Stimulated activated naive CD4-positive, alpha-beta T cell treated with Interleukin-2 at 50 U/mL for 16 hours (primary cell): ENCODE data around the gene EFNB3.
A peak's percentile ranks its signal among the peaks of the same experiment; 100 is the strongest.

Source experiments
- DNase-seq: peaks from one replicate; lab custom pipeline; 2025; lab: John Stamatoyannopoulos, UW

EFNB3 gene

GRCh38 chr17:7704601-7705268 lies at the start of gene EFNB3:
EFNB3 (plus strand) TSS chr17:7705202; CDS start chr17:7705599, 397 bp downstream.
- DNase-seq, result peak; percentile 6

DNA sequence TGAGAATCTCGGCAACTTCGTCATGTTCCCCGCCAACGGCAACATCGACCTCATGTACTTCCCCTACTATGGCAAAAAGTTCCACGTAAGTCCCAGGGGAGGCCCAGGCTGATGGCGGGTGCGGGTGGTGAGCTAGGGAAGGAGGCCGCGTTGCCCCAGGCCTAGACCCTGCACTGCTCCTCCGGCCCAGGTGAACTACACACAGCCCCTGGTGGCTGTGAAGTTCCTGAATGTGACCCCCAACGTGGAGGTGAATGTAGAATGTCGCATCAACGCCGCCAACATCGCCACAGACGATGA lies 49.5 kb upstream of the EFNB3 start:
- DNase-seq, result no peak

- no peak for DNase-seq
Measured at GRCh38 chr17:7656958-7657609, 47.9 kb upstream of the EFNB3 start.

DNA sequence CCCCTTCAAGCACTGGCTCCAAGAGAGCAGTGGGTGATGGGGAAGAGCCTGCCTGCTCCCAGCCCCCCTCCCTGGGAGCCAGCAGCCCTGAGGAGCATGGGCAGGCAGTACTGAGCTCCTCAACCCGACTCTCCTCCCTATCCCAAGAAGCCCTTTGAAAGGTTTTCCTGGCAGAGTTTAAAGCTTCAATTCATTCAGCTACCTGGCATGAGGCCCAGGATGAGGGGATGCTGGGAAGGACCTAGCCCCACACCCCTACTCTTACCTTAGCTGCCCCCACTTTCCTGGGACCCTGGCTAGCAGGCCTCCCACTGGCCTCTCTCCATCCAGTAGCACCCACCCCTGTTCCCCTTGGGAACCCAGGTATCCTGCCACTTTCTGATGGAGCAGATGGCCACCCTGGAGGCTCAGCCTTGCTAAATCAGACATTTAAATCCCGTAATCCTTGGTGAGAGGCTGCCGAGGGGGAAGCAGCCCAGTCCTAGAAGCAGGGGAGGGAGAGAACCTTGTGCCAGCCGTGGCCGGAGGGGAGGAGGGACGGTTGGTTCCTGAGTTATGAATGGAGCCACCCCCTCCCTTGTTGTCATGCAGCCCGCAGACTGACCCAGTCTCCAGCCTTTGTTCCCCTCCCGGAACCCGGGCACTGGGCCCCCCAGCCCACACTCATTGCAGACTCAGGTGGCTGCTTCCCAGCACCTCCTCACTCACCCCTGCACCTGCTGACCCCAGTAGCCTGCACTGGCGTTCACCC lies 37.2 kb upstream of the EFNB3 start:
- no peak for DNase-seq

DNA sequence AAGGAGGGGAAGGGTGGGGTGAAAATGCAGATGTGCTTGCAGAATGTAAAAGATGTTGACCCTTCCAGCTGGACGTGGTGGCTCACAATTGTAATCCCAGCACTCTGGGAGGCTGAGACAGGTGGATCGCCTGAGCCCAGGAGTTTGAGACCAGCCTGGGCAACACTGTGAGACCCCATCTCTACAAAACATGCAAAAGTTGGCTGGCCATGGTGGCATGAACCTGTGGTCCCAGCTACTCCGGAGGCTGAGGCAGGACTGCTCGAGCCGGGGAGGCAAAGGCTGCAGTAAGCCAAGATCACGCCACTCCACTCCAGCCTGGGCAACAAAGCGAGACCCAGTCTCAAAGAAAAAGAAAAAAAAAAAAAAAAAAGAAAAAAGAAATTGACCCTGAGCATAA lies 36.5 kb upstream of the EFNB3 start:
- DNase-seq, result no peak

DNA sequence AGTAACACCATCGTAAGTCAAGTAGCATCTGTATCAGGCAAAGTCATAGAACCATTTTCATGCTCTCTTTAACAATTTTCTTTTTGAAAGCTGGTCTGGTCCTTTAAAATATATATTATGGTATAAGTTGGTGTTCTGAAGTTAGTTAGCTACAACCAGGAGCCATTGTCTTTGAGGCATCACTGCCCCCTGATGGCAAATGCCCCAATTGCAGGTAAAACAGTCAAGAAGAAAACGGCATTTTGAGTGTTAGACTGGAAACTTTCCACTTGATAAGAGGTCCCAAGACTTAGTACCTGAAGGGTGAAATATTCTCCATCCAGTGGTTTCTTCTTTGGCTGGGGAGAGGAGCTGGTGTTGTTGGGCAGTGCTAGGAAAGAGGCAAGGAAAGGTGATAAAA lies 31.8 kb upstream of the EFNB3 start:
- DNase-seq, result peak; percentile 26

- DNase-seq, result no peak
Measured at GRCh38 chr17:7674934-7675333, 30.1 kb upstream of the EFNB3 start.

DNA sequence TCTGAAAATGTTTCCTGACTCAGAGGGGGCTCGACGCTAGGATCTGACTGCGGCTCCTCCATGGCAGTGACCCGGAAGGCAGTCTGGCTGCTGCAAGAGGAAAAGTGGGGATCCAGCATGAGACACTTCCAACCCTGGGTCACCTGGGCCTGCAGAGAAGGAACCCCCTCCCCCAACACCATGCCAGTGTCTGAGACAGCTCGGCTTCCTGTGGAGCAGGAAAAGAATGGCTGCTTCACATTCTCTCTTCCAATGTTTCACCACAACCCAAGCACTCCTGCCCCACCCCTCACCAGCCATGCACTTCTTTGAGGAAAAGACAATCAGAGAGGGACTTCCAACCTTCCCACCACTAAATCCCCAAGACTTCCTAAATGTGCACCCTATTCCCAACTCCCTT lies 28.5 kb upstream of the EFNB3 start:
- DNase-seq, result no peak

DNA sequence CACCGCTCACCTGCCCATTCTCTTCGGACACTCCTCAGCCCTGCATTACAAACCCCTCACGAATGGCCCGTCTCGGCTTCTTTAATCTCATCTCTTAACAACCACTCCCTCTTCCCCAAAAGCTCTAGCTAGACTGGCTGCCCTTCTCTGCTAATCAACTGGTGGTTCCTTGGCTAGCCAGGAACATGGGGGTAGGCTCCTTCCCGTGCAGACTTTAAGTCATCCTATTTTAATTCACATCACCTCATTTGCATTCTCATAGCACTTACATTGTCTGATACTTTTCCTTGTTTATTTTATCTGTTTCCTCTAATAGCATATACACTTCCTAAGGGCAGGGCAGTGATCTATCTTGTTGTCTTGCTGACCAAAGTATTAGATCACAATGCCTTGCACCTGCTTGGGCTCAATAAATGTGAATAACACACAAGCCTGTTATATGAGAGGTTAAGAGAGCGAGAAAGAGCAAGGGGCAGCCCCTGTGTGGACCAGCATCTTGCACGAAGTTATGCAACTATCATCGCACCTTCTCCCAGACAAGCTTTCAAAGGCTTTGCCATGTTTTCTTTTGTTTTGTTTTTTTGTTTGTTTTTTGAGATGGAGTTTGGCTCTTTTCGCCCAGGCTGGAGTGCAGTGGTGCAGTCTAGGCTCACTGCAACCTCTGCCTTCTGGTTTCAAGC lies 27.5 kb upstream of the EFNB3 start:
- no peak for DNase-seq

GRCh38 chr17:7684851-7685532 lies 20.0 kb upstream of the EFNB3 start:
- no peak for DNase-seq

GRCh38 chr17:7685533-7686221 lies 19.3 kb upstream of the EFNB3 start:
- peak; percentile 85 for DNase-seq

DNA sequence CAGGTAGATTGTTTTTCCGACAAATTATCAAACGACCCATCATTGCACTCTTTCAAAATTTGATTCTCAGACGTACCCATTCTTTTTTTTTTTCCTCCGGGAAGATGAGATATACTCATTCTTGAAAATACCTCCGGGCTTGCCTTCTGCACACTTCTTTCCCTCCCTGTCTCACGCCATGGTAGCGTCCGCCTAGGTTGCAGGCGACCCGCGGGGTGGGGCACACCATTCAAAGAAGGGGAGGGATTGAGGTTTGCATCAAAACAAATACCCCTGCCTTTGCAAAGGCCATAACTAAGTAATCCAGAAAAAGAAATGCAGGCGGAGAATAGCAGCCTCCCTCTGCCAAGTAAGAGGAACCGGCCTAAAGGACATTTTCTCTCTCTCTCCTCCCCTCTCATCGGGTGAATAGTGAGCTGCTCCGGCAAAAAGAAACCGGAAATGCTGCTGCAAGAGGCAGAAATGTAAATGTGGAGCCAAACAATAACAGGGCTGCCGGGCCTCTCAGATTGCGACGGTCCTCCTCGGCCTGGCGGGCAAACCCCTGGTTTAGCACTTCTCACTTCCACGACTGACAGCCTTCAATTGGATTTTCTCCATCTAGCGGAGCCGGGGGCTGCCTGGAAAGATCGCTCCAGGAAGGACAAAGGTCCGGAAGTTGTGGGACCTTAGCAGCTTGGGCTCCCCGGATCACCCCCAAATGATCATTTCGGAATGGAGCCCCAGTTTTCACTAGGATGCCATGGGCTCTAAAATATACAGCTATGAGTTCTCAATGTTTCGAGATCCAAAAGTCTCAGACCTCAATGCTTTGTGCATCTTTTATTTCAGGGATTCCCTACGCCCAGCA lies 18.6 kb upstream of the EFNB3 start:
- DNase-seq, result peak; percentile 78

DNA sequence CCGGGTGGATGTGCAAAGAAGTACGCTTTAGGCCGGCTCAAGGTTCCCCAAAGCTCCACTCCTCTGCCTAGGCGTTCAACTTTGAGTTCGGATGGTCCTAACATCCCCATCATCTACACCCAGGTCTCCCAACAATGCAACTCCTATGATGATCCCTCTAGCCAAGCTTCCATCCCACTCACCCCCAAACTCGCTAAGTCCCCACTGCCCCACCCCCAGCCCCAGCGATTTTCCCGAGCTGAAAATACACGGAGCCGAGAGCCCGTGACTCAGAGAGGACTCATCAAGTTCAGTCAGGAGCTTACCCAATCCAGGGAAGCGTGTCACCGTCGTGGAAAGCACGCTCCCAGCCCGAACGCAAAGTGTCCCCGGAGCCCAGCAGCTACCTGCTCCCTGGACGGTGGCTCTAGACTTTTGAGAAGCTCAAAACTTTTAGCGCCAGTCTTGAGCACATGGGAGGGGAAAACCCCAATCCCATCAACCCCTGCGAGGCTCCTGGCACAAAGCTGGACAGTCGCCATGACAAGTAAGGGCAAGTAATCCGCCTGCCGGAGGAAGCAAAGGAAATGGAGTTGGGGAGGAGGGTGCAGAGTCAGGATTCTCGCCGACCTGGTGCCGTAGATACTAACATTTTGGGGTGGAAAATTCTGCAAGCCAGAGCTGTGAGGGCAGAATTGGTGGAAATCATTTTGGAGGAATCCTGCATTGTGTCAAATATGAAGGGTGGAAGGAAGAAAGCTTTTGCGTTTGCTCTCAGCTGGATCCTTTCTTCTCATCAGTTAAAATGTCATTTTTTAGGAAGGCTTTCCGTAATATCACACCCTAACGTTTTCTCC lies 17.7 kb upstream of the EFNB3 start, which contains the start of gene TP53:
Gene TP53, minus strand, starts transcription at position 419 of the 836 bp plus-strand sequence. CDS start 10,896 bp downstream, outside the sequence.
- peak; percentile 89 for DNase-seq

DNA sequence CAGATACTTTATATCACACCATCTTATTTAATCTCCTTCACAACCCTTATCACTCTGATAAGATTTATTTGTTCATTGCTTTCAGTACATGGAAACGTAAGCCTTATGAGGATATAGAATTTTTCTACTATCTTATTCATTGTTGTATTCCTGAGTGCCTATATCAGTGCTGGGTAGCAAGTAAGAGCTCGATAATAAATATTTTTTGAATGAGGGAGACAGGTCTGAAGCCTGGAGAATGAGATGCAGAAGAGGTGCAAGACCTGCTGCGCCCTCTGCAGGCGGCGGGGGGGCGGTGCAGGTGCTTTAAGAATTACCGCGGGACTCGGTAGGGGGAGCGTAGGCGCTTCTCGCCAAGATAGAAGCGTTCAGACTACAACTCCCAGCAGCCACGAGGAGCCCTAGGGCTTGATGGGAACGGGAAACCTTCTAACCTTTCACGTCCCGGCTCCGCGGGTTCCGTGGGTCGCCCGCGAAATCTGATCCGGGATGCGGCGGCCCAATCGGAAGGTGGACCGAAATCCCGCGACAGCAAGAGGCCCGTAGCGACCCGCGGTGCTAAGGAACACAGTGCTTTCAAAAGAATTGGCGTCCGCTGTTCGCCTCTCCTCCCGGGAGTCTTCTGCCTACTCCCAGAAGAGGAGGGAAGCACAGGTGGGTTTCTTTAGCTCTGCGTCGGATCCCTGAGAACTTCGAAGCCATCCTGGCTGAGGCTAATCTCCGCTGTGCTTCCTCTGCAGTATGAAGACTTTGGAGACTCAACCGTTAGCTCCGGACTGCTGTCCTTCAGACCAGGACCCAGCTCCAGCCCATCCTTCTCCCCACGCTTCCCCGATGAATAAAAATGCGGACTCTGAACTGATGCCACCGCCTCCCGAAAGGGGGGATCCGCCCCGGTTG lies 16.8 kb upstream of the EFNB3 start, which contains the start of gene WRAP53:
Gene WRAP53, plus strand, starts transcription at position 570 of the 900 bp plus-strand sequence. Its CDS starts 172 bp downstream, at position 742.
- DNase-seq, result peak; percentile 94

- no peak for DNase-seq
Measured at GRCh38 chr17:7688808-7689316, 16.1 kb upstream of the EFNB3 start.

DNA sequence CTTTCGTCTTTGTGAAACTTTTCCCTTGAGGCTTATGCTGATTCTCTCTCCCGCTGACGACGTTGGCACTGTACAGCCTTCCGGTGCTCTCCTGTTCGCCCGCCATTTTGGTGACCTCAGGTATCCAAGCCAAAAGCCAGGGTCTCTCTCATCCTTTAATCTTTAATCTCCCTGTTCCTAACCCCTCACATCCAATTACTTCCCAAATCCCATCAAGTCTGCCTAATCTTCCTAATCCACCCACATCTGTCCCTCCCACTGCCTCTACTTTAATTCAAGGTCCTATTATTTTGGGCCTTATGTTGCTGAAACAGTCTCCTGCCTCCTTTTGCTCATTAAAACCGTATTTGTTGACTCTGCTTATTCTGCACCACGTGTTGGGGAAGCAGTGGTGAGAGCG lies 9.4 kb upstream of the EFNB3 start:
- no peak for DNase-seq

GRCh38 chr17:7697828-7698588 lies 7.0 kb upstream of the EFNB3 start:
- no peak for DNase-seq
